Pancreas (tissue), 10 donors: ENCODE measurements around the gene FAM131A. TPM values are rescaled to one million over a fixed set of nuclear protein-coding genes. Genes with fewer than 3 reads are reported as not detected.

Source experiments
- ATAC-seq, 4 donors: fragments of 200-7000 bp; cut with Tn5 transposase; one replicate each; pipeline versions ENCODE4 v1.8.0 to v1.9.1; 2020; ENCODE audit warnings: mild to moderate bottlenecking in 4 of 4, moderate library complexity in 4 of 4
- DNase-seq, 6 donors: peaks; one replicate each; pipeline ENCODE4 v3.0.0-alpha.2; 2020
- FAIRE-seq: peaks from 2 replicates; lab custom pipeline; 2012; peaks lifted over from hg19 to GRCh38; lab: Jason Lieb, UNC
- H3K27ac ChIP-seq, 4 donors: fragments of 200-600 bp; sonication (generic); 1 replicate in 3 of 4; 2 replicates in 1 of 4; pipeline versions ENCODE4 v1.5.0 to v1.8.0; 2020
- H3K27me3 ChIP-seq, 4 donors: fragments of 200-600 bp; one replicate each; pipeline ENCODE4 v1.8.0; 2021
- H3K36me3 ChIP-seq, 3 donors: fragments of 200-600 bp; sonication (generic) in 1 of 3; one replicate each; pipeline versions ENCODE4 v1.5.0 to v1.8.0; 2020 to 2021
- H3K4me1 ChIP-seq, 3 donors: fragments of 200-600 bp; one replicate each; pipeline ENCODE4 v1.8.0; 2021
- H3K4me3 ChIP-seq, 4 donors: fragments of 200-600 bp; sonication (generic) in 2 of 4; one replicate each; pipeline versions ENCODE4 v1.5.0 to v1.8.0; 2020 to 2021
- H3K9me3 ChIP-seq, 4 donors: fragments of 200-600 bp; one replicate each; pipeline ENCODE4 v1.8.0; 2021
- CTCF ChIP-seq, 4 donors: fragments of 200-600 bp; sonication (generic) in 3 of 4; IDR thresholded peaks; one replicate each; pipeline versions ENCODE4 v1.5.0 to v1.8.0; 2021; ENCODE audit warnings: antibody characterized with exemption in 4 of 4
- WGBS, 2 donors: extraction: QIAGEN DNeasy Blood & Tissue Kit; methylation state at CpG; one replicate each; pipeline ENCODE4 v1.1.7; 2013; 5-methylcytosine and 5-hydroxymethylcytosine counted together
- intact Hi-C, 3 donors: fragments of 100-400 bp; cut with DNase I; formaldehyde crosslinking; loops; one replicate each; pipeline versions ENCODE4 v1.11.1 to v1.14.2; 2022
- polyA plus RNA-seq, 2 donors: library from polyadenylated mRNA; stranded (reverse); fragments of 200-250 nt; gene quantifications; one replicate each; pipeline ENCODE4 v1.2.3, GENCODE V29; 2013
- total RNA-seq, 6 donors: library from RNA; stranded (reverse); fragmentation: NEBNext Ultra II Directional in 4 of 6; extraction: Animal tissue kit (Norgen Biotek cat#: 25700) in 4 of 6; gene quantifications; one replicate each; pipeline versions ENCODE4 v1.2.1 to v1.2.4, GENCODE V29; 2021 to 2023
- donor health status: healthy with polysubstance abuse.
- donor health status: DM: no; HTN: no; CAD: no; lungs with moderate emphysema.
- donor health status: DM: no; HTN: no; CAD: no.
- donor health status: control.
- donor health status: control.
- donor health status: Bipolar disorder and iron deficiency.
- donor health status: DM: yes; HTN: yes; CAD: no.
- donor health status: DM: no; HTN: no; CAD: no.
- donor health status: DM: no; HTN: no; CAD: no.
- donor health status: DM: yes; HTN: yes; CAD: no.

Gene FAM131A
- total and polyA plus RNA-seq, 8 donors, result 4.0 to 22.5 (median 7.9) TPM

- H3K4me1 ChIP-seq, result peaks cover 23 to 32% (median 27%) of the 10 kb centered on the region in 3 donors
Measured at GRCh38 chr3:184315543-184315867, 21.9 kb upstream of the FAM131A start.

GRCh38 chr3:184315871-184316661, 21.3 kb upstream of the FAM131A start:
- ATAC-seq, result no peak
- TF ChIP-seq CTCF (IDR thresholded peaks at IDR 0.05), result no peak
- no peaks in the 10 kb centered on the region for H3K27me3 ChIP-seq
- no peak for FAIRE-seq
- intact Hi-C loops, result no loop called here
- DNase-seq, result peak in 2 of 6 donors; percentile 23 to 48
- H3K9me3 ChIP-seq, result no peaks in the 10 kb centered on the region
- peak overlapping the region; percentile 89 to 94 (median 91) for H3K27ac ChIP-seq
- H3K36me3 ChIP-seq, result peaks cover 0 to 7% (median 5%) of the 10 kb centered on the region in 3 donors
- WGBS, 2 donors, result 9 to 16% methylated on average over 14 to 16 of the region's 16 CpGs
- H3K4me1 ChIP-seq, result peaks cover 27 to 38% (median 30%) of the 10 kb centered on the region in 3 donors
- H3K4me3 ChIP-seq, result peak overlapping the region; percentile 83 to 94 (median 88)

More at GRCh38 chr3:184315543-184315867, 21.9 kb upstream of the FAM131A start:
- FAIRE-seq (no peak), ATAC-seq (no peak), DNase-seq (peak in 1 of 6 donors; percentile 34)
- no peak for TF ChIP-seq CTCF (IDR thresholded peaks at IDR 0.05)
- peak overlapping the region; percentile 83 to 94 (median 88) for H3K4me3 ChIP-seq
- peak overlapping the region; percentile 89 to 94 (median 91) for H3K27ac ChIP-seq
- H3K27me3 ChIP-seq, result no peaks in the 10 kb centered on the region
- intact Hi-C loops, result no loop called here
- no peaks in the 10 kb centered on the region for H3K9me3 ChIP-seq
- H3K36me3 ChIP-seq, result peaks cover 0 to under 1% (median 0%) of the 10 kb centered on the region in 3 donors
- 1% methylated on average over 6 of the region's 6 CpGs for WGBS, 2 donors

- FAIRE-seq (no peak), ATAC-seq (no peak), DNase-seq (no peak)
- H3K9me3 ChIP-seq, result no peaks in the 10 kb centered on the region
- no peak overlapping the region for H3K27ac ChIP-seq
- TF ChIP-seq CTCF (IDR thresholded peaks at IDR 0.05), result no peak
- WGBS, 2 donors, result 47 to 57% methylated on average over 7 of the region's 7 CpGs
- no peaks in the 10 kb centered on the region for H3K27me3 ChIP-seq
- intact Hi-C loops, result no loop called here
- peaks cover 3 to 14% (median 12%) of the 10 kb centered on the region in 3 donors for H3K36me3 ChIP-seq
- peak overlapping the region in 3 of 4 donors; percentile 85 to 94 (median 90) for H3K4me3 ChIP-seq
- H3K4me1 ChIP-seq, result peaks cover 27 to 38% (median 30%) of the 10 kb centered on the region in 3 donors
Measured at GRCh38 chr3:184316792-184317191, 20.6 kb upstream of the FAM131A start.

- intact Hi-C loops, result no loop called here
- Histone ChIP-seq H3K27ac (peak overlapping the region in 2 of 4 donors; percentile 11 to 64), H3K9me3 (no peaks in the 10 kb centered on the region), H3K4me1 (peaks cover 27 to 38% (median 30%) of the 10 kb centered on the region in 3 donors), H3K36me3 (peaks cover 6 to 18% (median 16%) of the 10 kb centered on the region in 3 donors), H3K4me3 (peak overlapping the region in 2 of 4 donors; percentile 85 to 94), H3K27me3 (no peaks in the 10 kb centered on the region)
- TF ChIP-seq CTCF (IDR thresholded peaks at IDR 0.05), result no peak
- ATAC-seq (no peak), FAIRE-seq (no peak), DNase-seq (no peak)
- 39 to 43% methylated on average over 5 of the region's 5 CpGs for WGBS, 2 donors
Measured at GRCh38 chr3:184317201-184317600, 20.2 kb upstream of the FAM131A start.

GRCh38 chr3:184320104-184320445, 17.3 kb upstream of the FAM131A start:
- Histone ChIP-seq H3K4me3 (peak overlapping the region in 2 of 4 donors; percentile 28 to 32), H3K9me3 (no peaks in the 10 kb centered on the region), H3K27me3 (no peaks in the 10 kb centered on the region), H3K27ac (peak overlapping the region; percentile 69 to 92 (median 80)), H3K36me3 (peaks cover 19 to 47% (median 45%) of the 10 kb centered on the region in 3 donors), H3K4me1 (peaks cover 27 to 38% (median 30%) of the 10 kb centered on the region in 3 donors)
- no peak for FAIRE-seq
- intact Hi-C loops, result no loop called here
- peak; percentile 88 to 94 (median 90) for ATAC-seq
- peak; percentile 94 to 99 (median 98) for DNase-seq
- 3 to 5% methylated on average over 4 of the region's 4 CpGs for WGBS, 2 donors
- TF ChIP-seq CTCF (IDR thresholded peaks at IDR 0.05), result no peak
